WTC11 (cell line): ENCODE data around the gene NBAS. TPM values are rescaled to one million over a fixed set of nuclear protein-coding genes. Genes with fewer than 3 reads are reported as not detected.

Source experiments
- ATAC-seq: fragments of 200-7000 bp; cut with Tn5 transposase; 2 replicates; pipeline ENCODE4 v1.10.0; 2021; ENCODE audit warnings: mild to moderate bottlenecking, moderate library complexity
- CTCF ChIA-PET: fragments of 300-600 bp; sonication (Branson Sonifier 250); formaldehyde crosslinking; loops from one replicate; lab custom pipeline; 2021; ENCODE audit warnings: antibody characterized with exemption; lab: Charles Lee
- POLR2A ChIA-PET: fragments of 350-600 bp; sonication (Branson Sonifier 250); formaldehyde crosslinking; loops from one replicate; lab custom pipeline; 2021; ENCODE audit warnings: antibody characterized with exemption; lab: Charles Lee
- DNase-seq: peaks from one replicate; pipeline ENCODE4 v3.0.0; 2021; ENCODE audit warnings: low spot score
- H3K27ac Mint-ChIP-seq: 2 replicates; pipeline ENCODE4 v1.8.0; 2021; ENCODE audit warnings: mixed read lengths
- H3K27me3 Mint-ChIP-seq: 2 replicates; pipeline ENCODE4 v1.8.0; 2021; ENCODE audit warnings: low read depth, mild to moderate bottlenecking, moderate library complexity, mixed read lengths
- H3K36me3 Mint-ChIP-seq: 2 replicates; pipeline ENCODE4 v1.8.0; 2021; ENCODE audit warnings: mixed read lengths
- H3K4me1 Mint-ChIP-seq: 2 replicates; pipeline ENCODE4 v1.8.0; 2022; ENCODE audit warnings: mixed read lengths
- H3K4me3 Mint-ChIP-seq: 2 replicates; pipeline ENCODE4 v1.8.0; 2021; ENCODE audit warnings: mild to moderate bottlenecking, moderate library complexity, mixed read lengths
- H3K9me3 Mint-ChIP-seq: 2 replicates; pipeline ENCODE4 v1.8.0; 2021; ENCODE audit warnings: mixed read lengths
- ARID4B ChIP-seq: sonication (generic); formaldehyde crosslinking; IDR thresholded peaks from 2 replicates; pipeline ENCODE4 v1.8.0; 2023; ENCODE audit warnings: missing genetic modification reagents, mild to moderate bottlenecking, borderline replicate concordance
- ATF1 ChIP-seq: sonication (generic); formaldehyde crosslinking; IDR thresholded peaks from 2 replicates; pipeline ENCODE4 v1.8.1; 2023; ENCODE audit warnings: mild to moderate bottlenecking, moderate library complexity, missing genetic modification reagents
- E2F1 ChIP-seq: sonication (generic); formaldehyde crosslinking; IDR thresholded peaks from 2 replicates; pipeline ENCODE4 v1.8.0; 2022; ENCODE audit warnings: mild to moderate bottlenecking, missing genetic modification reagents
- EMX1 ChIP-seq: fragments of 250-450 bp; sonication (Bioruptor Pico); IDR thresholded peaks from 2 replicates; pipeline ENCODE4 v1.8.0; 2021; ENCODE audit warnings: mild to moderate bottlenecking
- ERG ChIP-seq: fragments of 250-450 bp; sonication (Bioruptor Pico); IDR thresholded peaks from 2 replicates; pipeline ENCODE4 v1.8.0; 2021; ENCODE audit warnings: mild to moderate bottlenecking
- FOXP4 ChIP-seq: sonication (generic); formaldehyde crosslinking; IDR thresholded peaks from 2 replicates; pipeline ENCODE4 v1.8.0; 2022; ENCODE audit warnings: mild to moderate bottlenecking, missing genetic modification reagents
- GABPB1 ChIP-seq: sonication (generic); formaldehyde crosslinking; IDR thresholded peaks from 2 replicates; pipeline ENCODE4 v1.8.1; 2023; ENCODE audit warnings: mild to moderate bottlenecking, missing genetic modification reagents
- NFE2L1 ChIP-seq: sonication (generic); formaldehyde crosslinking; IDR thresholded peaks from 2 replicates; pipeline ENCODE4 v1.8.1; 2023; ENCODE audit warnings: missing genetic modification reagents
- NR2C2 ChIP-seq: sonication (generic); formaldehyde crosslinking; IDR thresholded peaks from 2 replicates; pipeline ENCODE4 v1.8.0; 2022; ENCODE audit warnings: mild to moderate bottlenecking, missing genetic modification reagents
- RORB ChIP-seq: fragments of 250-450 bp; sonication (Bioruptor Pico); IDR thresholded peaks from 2 replicates; pipeline ENCODE4 v1.9.0; 2021; ENCODE audit warnings: mild to moderate bottlenecking
- SMAD4 ChIP-seq: sonication (generic); formaldehyde crosslinking; IDR thresholded peaks from 2 replicates; pipeline ENCODE4 v1.8.0; 2022; ENCODE audit warnings: mild to moderate bottlenecking, missing genetic modification reagents
- SOX15 ChIP-seq: fragments of 250-450 bp; sonication (Bioruptor Pico); IDR thresholded peaks from 2 replicates; pipeline ENCODE4 v1.9.0; 2021; ENCODE audit warnings: mild to moderate bottlenecking
- ZMAT4 ChIP-seq: fragments of 250-450 bp; sonication (Bioruptor Pico); IDR thresholded peaks from 2 replicates; pipeline ENCODE4 v1.9.0; 2021; ENCODE audit warnings: mild to moderate bottlenecking
- ZNF121 ChIP-seq: sonication (generic); formaldehyde crosslinking; IDR thresholded peaks from 2 replicates; pipeline ENCODE4 v1.8.0; 2023; ENCODE audit warnings: missing genetic modification reagents
- ZNF317 ChIP-seq: sonication (generic); formaldehyde crosslinking; IDR thresholded peaks from 2 replicates; pipeline ENCODE4 v1.8.1; 2023; ENCODE audit warnings: low read depth, mild to moderate bottlenecking, moderate library complexity, missing genetic modification reagents, borderline replicate concordance
- ZNF423 ChIP-seq: fragments of 250-450 bp; sonication (Bioruptor Pico); IDR thresholded peaks from 2 replicates; pipeline ENCODE4 v2.1.2; 2022; ENCODE audit warnings: mild to moderate bottlenecking, moderate library complexity
- ZNF425 ChIP-seq: fragments of 250-450 bp; sonication (Bioruptor Pico); conservative IDR thresholded peaks from 2 replicates; pipeline ENCODE4 v1.9.0; 2021; ENCODE audit warnings: mild to moderate bottlenecking
- ZNF671 ChIP-seq: fragments of 250-450 bp; sonication (Bioruptor Pico); IDR thresholded peaks from 2 replicates; pipeline ENCODE4 v1.8.0; 2021; ENCODE audit warnings: mild to moderate bottlenecking
- total RNA-seq: library from RNA; stranded (reverse); gene quantifications from 3 replicates; pipeline ENCODE4 v1.2.3, GENCODE V29; 2021

NBAS gene
- total RNA-seq, 1 experiment from 2014 or later, result 32.3 TPM

GRCh38 chr2:15367715-15368114, 193.4 kb downstream of the NBAS start:
- ChIA-PET POLR2A (no interaction called here), CTCF (no interaction called here)
- H3K27ac Mint-ChIP-seq, result no peak overlapping the region
- no peaks in the 10 kb centered on the region for H3K9me3 Mint-ChIP-seq
- no peaks in the 10 kb centered on the region for H3K27me3 Mint-ChIP-seq
- H3K4me1 Mint-ChIP-seq, result peaks cover 30% of the 10 kb centered on the region
- H3K4me3 Mint-ChIP-seq, result no peak overlapping the region
- no peak for ATAC-seq
- TF ChIP-seq RORB (CRISPR knock-in tag) (no peak), ZNF425 (CRISPR knock-in tag) (no peak), E2F1 (no peak), SOX15 (CRISPR knock-in tag) (no peak), ZMAT4 (CRISPR knock-in tag) (no peak), SMAD4 (no peak), NFE2L1 (no peak), ZNF423 (no peak), FOXP4 (CRISPR knock-in tag) (no peak), ZNF317 (CRISPR knock-in tag) (no peak), GABPB1 (CRISPR knock-in tag) (no peak), ATF1 (CRISPR knock-in tag) (no peak)
- peaks cover 8% of the 10 kb centered on the region; the same call in 1 of the 2 replicates for H3K36me3 Mint-ChIP-seq
- no peak for DNase-seq

- Mint-ChIP-seq H3K36me3 (peaks cover 8% of the 10 kb centered on the region; the same call in 1 of the 2 replicates), H3K27me3 (no peaks in the 10 kb centered on the region), H3K4me1 (peaks cover 30% of the 10 kb centered on the region), H3K9me3 (no peaks in the 10 kb centered on the region), H3K4me3 (no peak overlapping the region), H3K27ac (peak overlapping the region; percentile 58)
- CTCF ChIA-PET, result no interaction called here
- POLR2A ChIA-PET, result no interaction called here
- ATAC-seq (peak; percentile 56), DNase-seq (no peak)
- TF ChIP-seq ZNF671 (CRISPR knock-in tag), result no peak
Observed at GRCh38 chr2:15367205-15367604, 193.9 kb downstream of the NBAS start.

- Mint-ChIP-seq H3K36me3 (peaks cover 9% of the 10 kb centered on the region; the same call in 1 of the 2 replicates), H3K27ac (no peak overlapping the region; the same call in 1 of the 2 replicates), H3K4me3 (no peak overlapping the region), H3K9me3 (no peaks in the 10 kb centered on the region), H3K27me3 (no peaks in the 10 kb centered on the region), H3K4me1 (peaks cover 30% of the 10 kb centered on the region)
- ATAC-seq (no peak), DNase-seq (no peak)
- ChIA-PET CTCF (no interaction called here), POLR2A (no interaction called here)
- no peak for TF ChIP-seq NR2C2 (CRISPR knock-in tag)
- TF ChIP-seq ZNF121, result no peak
- TF ChIP-seq FOXP4 (CRISPR knock-in tag), result no peak
- TF ChIP-seq EMX1 (CRISPR knock-in tag), result no peak
- no peak for TF ChIP-seq ARID4B (CRISPR knock-in tag)
- no peak for TF ChIP-seq ERG (CRISPR knock-in tag)
- no peak for TF ChIP-seq RORB (CRISPR knock-in tag)
- no peak for TF ChIP-seq SMAD4
- TF ChIP-seq ZNF423, result no peak
Observed at GRCh38 chr2:15365411-15365810, 195.7 kb downstream of the NBAS start.
